IPS-18a (cell line): ENCODE data around the gene TROAP.

Experiments used
- H3K27ac ChIP-seq: one replicate; pipeline ENCODE4 v1.5.1; 2013; ENCODE audit warnings: low read length
- H3K27me3 ChIP-seq: one replicate; pipeline ENCODE4 v1.6.1; 2013; ENCODE audit warnings: mild to moderate bottlenecking, low read length; ENCODE audit not compliant: control insufficient read depth, insufficient read depth
- H3K36me3 ChIP-seq: one replicate; pipeline ENCODE4 v1.6.1; 2013; ENCODE audit warnings: low read depth, low read length; ENCODE audit not compliant: control insufficient read depth
- H3K4me1 ChIP-seq: one replicate; pipeline ENCODE4 v1.6.1; 2013; ENCODE audit warnings: low read depth, low read length; ENCODE audit not compliant: control insufficient read depth
- H3K4me3 ChIP-seq: one replicate; pipeline ENCODE4 v1.5.1; 2013; ENCODE audit warnings: low read length
- H3K9ac ChIP-seq: one replicate; pipeline ENCODE4 v1.6.1; 2013; ENCODE audit warnings: mild to moderate bottlenecking, low read length, moderate library complexity
- H3K9me3 ChIP-seq: one replicate; pipeline ENCODE4 v1.6.1; 2013; ENCODE audit warnings: low read depth, low read length; ENCODE audit not compliant: control insufficient read depth

The TROAP gene

GRCh38 chr12:49340971-49341776 is 18.1 kb downstream of the TROAP start:
- H3K9ac ChIP-seq = no peak overlapping the region
- no peaks in the 10 kb centered on the region for H3K9me3 ChIP-seq
- H3K4me1 ChIP-seq = peaks cover 43% of the 10 kb centered on the region
- H3K4me3 ChIP-seq = peak overlapping the region; percentile 61
- peaks cover 100% of the 10 kb centered on the region for H3K27me3 ChIP-seq
- H3K36me3 ChIP-seq = no peaks in the 10 kb centered on the region
- H3K27ac ChIP-seq = no peak overlapping the region

GRCh38 chr12:49341777-49342065 is 18.7 kb downstream of the TROAP start:
- peaks cover 100% of the 10 kb centered on the region for H3K27me3 ChIP-seq

DNA sequence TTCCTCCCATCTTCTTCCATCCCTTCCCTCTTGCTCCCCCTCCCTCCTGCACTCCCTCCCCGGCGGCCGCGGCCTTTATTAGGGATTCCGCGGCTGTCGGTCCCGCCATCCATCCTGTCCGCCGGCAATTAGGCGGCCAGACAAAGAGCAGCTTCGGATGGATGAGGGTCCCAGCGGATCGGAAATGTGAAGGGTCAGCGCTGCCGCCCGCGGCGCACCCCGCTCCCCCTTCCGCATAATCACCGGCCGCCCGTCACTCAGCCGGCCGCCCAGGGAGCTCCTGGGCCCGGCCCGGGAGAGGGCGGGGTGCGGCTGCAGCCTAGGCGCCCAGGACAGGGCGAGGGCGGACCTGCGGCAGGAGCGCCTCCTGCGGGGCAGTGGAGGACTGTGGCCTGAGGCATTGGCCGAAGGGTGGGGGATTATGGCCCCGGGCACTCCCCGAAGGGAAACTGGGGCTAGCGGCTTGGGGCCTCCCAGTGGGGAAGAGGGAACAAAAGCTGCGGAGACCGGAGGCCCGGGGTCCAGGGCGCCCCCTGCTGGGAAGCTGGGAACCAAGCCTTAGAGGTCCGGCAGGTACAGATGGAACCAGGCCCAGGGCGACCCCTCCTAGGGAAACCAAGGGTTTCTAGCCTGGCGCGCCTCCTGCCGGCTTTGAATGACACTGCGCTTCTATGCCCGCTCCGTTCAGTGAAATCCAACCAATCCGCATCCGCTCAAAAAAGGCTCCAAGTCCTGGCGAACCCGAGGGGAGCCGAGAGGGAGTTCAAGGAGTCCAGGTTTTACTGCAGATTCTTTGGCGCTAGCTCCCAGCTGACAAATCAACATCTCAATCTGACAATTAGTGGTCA is 19.2 kb downstream of the TROAP start:
- Histone ChIP-seq H3K4me1 (peaks cover 43% of the 10 kb centered on the region), H3K27ac (no peak overlapping the region), H3K9ac (no peak overlapping the region), H3K4me3 (peak overlapping the region; percentile 61), H3K9me3 (no peaks in the 10 kb centered on the region), H3K36me3 (no peaks in the 10 kb centered on the region), H3K27me3 (peaks cover 100% of the 10 kb centered on the region)

More at GRCh38 chr12:49341777-49342065, 18.7 kb downstream of the TROAP start:
- Histone ChIP-seq H3K9me3 (no peaks in the 10 kb centered on the region), H3K27ac (no peak overlapping the region), H3K9ac (no peak overlapping the region), H3K4me1 (peaks cover 43% of the 10 kb centered on the region), H3K4me3 (peak overlapping the region; percentile 61), H3K36me3 (no peaks in the 10 kb centered on the region)

GRCh38 chr12:49342914-49343731 is 20.1 kb downstream of the TROAP start:
- H3K4me3 ChIP-seq = peak overlapping the region; percentile 61
- peaks cover 100% of the 10 kb centered on the region for H3K27me3 ChIP-seq
- no peak overlapping the region for H3K27ac ChIP-seq
- H3K36me3 ChIP-seq = no peaks in the 10 kb centered on the region
- peaks cover 37% of the 10 kb centered on the region for H3K4me1 ChIP-seq
- no peak overlapping the region for H3K9ac ChIP-seq
- no peaks in the 10 kb centered on the region for H3K9me3 ChIP-seq

DNA sequence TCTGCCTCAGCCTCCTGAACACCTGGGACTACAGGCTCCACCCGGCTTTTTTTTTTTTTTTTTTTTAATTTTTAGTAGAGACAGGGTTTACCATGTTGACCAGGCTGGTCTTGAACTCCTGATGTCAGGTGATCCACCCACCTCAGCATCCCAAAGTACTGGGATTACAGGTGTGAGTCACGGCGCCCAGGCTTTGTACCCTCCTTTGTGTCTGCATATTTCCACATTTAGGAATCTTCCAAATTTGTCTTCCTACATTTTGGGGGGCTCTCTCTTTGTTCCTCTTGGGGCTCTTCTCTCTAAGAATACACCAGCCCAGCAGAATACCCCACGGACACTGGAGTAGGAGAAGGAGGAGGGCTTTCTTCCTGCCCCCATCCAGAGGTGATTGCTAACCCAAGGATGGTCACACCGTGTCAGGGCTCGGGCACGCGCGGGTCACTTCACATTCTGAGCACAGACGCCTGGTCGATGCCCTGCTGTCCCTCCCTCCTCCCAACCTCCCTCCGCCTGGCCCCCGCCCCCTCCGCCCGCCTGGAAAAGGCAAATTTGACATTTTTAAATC is 21.5 kb downstream of the TROAP start:
- Histone ChIP-seq H3K27me3 (peaks cover 100% of the 10 kb centered on the region), H3K4me1 (peaks cover 25% of the 10 kb centered on the region), H3K27ac (no peak overlapping the region), H3K9me3 (no peaks in the 10 kb centered on the region), H3K36me3 (no peaks in the 10 kb centered on the region), H3K4me3 (peak overlapping the region; percentile 24), H3K9ac (no peak overlapping the region)

DNA sequence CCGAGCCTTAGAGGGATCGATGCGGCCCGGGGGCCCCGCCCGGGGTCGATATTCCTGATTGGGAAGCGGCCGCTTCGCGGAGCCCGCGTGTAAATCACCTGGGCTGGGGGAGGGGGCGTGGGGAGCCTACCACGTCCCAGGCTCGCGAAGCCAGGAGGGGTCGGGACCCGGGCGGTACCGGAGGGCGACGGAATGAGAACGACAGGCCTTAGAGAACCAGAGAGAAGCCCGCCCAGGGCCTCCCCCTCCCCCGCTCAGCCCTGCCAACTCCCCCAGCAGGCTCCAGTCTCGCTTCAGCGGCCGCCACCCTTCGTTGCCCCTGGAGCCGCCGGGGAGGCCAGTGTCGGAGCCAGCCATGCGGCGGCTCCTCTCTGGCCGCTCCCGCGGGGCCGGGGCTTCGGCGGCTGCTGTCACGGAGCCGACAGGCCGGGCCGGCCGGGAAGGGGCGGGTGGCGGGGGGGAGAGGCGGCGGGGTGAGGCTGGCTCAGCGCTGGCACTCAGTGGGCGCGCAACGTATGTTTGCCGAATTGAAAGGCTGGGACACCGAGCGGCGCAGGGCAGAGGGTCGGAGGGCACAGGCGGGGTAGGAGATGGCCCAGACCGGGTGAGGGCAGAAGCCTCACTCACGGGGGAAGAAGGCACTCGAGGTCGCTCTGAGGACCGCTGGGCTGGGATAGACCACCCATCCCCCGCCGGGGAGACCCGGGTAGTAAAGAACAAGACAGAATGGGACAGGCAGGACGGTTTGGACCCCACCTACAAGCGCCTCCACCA is 22.2 kb downstream of the TROAP start:
- no peaks in the 10 kb centered on the region for H3K9me3 ChIP-seq

DNA sequence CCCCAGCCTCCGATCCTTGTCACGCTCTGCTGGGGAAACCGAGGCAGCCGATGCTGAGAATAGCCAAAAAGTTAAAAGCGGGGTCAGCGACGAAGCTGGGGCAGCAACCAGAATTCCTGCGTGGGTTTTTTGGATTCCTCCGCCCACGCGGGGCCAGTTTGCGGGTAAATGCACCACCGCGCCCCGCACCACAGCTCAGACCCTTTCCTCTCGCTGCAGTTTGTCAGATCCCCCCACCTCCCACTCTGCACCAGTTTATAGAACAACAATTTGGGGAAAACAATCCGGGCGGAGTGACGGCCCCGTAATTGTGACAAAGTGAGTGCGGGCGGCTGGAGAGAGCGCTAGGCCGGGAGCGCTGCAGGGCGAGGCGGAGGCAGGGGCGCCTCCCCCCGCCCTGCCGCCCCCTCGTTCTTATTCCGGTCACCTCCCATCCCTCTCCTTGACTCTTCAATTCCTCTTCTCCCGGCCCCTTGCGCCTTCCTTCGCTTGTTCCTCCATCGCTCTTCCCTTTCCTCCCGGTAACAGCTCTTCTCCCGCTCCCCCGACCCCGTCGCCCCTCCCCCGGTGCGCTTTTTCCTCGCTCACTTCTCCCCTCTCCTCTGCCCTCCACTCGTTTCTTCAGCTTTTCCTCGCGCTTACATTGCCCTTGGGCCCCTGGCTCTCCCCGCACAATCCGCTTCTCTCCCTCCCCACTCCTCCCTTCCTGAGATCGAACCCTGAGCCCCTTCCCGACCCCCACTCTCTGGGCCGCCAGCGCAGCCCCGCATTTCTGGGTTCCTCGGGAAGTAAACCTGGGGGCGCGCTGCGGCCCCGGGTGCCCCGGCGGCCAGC is 23.0 kb downstream of the TROAP start:
- Histone ChIP-seq H3K4me1 (peaks cover 17% of the 10 kb centered on the region), H3K36me3 (no peaks in the 10 kb centered on the region), H3K9ac (no peak overlapping the region), H3K4me3 (peak overlapping the region; percentile 57), H3K27me3 (peaks cover 91% of the 10 kb centered on the region), H3K27ac (no peak overlapping the region), H3K9me3 (no peaks in the 10 kb centered on the region)

More for the DNA sequence above, 22.2 kb downstream of the TROAP start:
- peak overlapping the region; percentile 57 for H3K4me3 ChIP-seq
- no peak overlapping the region for H3K27ac ChIP-seq
- H3K9ac ChIP-seq = no peak overlapping the region
- H3K36me3 ChIP-seq = no peaks in the 10 kb centered on the region
- peaks cover 99% of the 10 kb centered on the region for H3K27me3 ChIP-seq
- peaks cover 22% of the 10 kb centered on the region for H3K4me1 ChIP-seq

GRCh38 chr12:49346659-49347310 is 23.7 kb downstream of the TROAP start, which contains the start of gene DNAJC22:
Gene DNAJC22, plus strand, starts transcription at chr12:49346888. Its CDS starts 1,985 bp downstream, at chr12:49348873.
- Histone ChIP-seq H3K9ac (no peak within 1 kb of the TSS), H3K9me3 (no peaks in the 10 kb centered on the region), H3K4me1 (peaks cover 12% of the 10 kb centered on the region), H3K36me3 (no peaks in the 10 kb centered on the region), H3K27me3 (peaks cover 83% of the 10 kb centered on the region), H3K27ac (no peak within 1 kb of the TSS), H3K4me3 (peak within 1 kb of the TSS; percentile 57)

DNA sequence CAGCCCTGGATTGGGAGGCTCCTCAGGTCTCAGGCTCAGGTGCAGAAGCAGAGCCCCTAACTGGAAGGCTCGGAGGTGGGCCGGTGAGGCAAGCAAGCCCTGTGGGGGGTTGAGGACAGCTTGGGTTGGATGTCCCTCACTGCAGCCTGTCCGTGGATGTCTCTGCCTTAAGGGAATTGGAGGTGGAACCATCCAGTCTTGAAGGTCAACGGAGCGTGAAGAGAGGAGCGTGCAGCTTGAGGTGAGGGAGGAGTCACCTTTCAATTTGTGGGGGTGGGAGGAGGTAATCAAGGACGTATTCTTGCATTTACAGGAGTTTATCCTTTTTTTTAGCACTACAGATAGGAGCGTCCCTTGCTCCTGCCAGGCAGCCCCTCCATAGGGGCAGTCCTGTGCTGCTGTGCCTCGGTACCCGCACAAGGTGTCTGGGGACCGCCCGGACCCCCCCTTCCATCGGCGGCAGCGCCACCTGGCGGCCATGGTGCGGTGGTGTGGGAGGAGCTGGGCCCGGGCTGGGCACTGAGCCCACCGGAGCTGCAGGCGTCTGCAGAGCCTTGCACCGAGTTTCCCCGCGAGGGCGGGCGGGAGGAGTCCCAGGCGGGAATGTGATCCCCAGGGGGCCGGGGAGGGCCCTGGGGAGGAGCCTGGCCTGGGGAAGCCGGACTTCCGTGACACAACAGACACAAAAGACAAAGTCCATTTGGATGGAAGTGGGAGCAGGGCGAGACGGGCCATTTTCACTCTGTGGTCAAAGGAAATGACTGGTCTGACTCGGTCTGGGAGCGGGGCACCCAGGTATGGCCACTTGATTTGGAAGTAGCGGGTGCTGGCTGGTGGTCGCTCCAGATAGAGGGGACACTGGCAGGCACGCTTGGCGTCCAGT is 24.5 kb downstream of the TROAP start:
- H3K36me3 ChIP-seq = no peaks in the 10 kb centered on the region
- peaks cover 12% of the 10 kb centered on the region for H3K4me1 ChIP-seq
- no peak overlapping the region for H3K27ac ChIP-seq
- peak overlapping the region; percentile 57 for H3K4me3 ChIP-seq
- no peaks in the 10 kb centered on the region for H3K9me3 ChIP-seq
- H3K9ac ChIP-seq = no peak overlapping the region
- peaks cover 76% of the 10 kb centered on the region for H3K27me3 ChIP-seq
